ENCODE data around the gene ATP1A3.
"Not testable (repeated sequence)": the region's sequence is repeated elsewhere in the genome, so short reads cannot be mapped to it uniquely, and the experiment has no call there.

ATP1A3 gene

GRCh38 chr19:41997851-41998229 lies 3.8 kb upstream of the ATP1A3 start:
- no peak for TF ChIP-seq CTCF (IDR thresholded peaks at IDR 0.05; ENCODE audit: low read length, missing control alignments)
- H3K4me3 ChIP-seq (replicated peaks; ENCODE audit: low read depth, low read length): no peak overlapping the region
- DNase-seq (ENCODE audit: low read depth): no peak

- H3K4me3 ChIP-seq (replicated peaks; ENCODE audit: low read depth, low read length): no peak overlapping the region
- no peak for TF ChIP-seq CTCF (IDR thresholded peaks at IDR 0.05; ENCODE audit: low read length, missing control alignments)
- peak; percentile 48 for DNase-seq (ENCODE audit: low read depth)
Measured at GRCh38 chr19:41997121-41997850, 3.3 kb upstream of the ATP1A3 start.

GRCh38 chr19:41995959-41996797 lies 2.1 kb upstream of the ATP1A3 start:
- no peak for DNase-seq (ENCODE audit: low read depth)

GRCh38 chr19:41994994-41995958 lies 1.2 kb upstream of the ATP1A3 start:
- no peak for DNase-seq (ENCODE audit: low read depth)
- TF ChIP-seq CTCF (IDR thresholded peaks at IDR 0.05; ENCODE audit: low read length, missing control alignments): no peak
- no peak overlapping the region for H3K4me3 ChIP-seq (replicated peaks; ENCODE audit: low read depth, low read length)

More at GRCh38 chr19:41995959-41996797, 2.1 kb upstream of the ATP1A3 start:
- no peak for TF ChIP-seq CTCF (IDR thresholded peaks at IDR 0.05; ENCODE audit: low read length, missing control alignments)
- no peak overlapping the region for H3K4me3 ChIP-seq (replicated peaks; ENCODE audit: low read depth, low read length)

- no peak for TF ChIP-seq CTCF (IDR thresholded peaks at IDR 0.05; ENCODE audit: low read length, missing control alignments)
- no peak for DNase-seq (ENCODE audit: low read depth)
- H3K4me3 ChIP-seq (replicated peaks; ENCODE audit: low read depth, low read length): no peak overlapping the region
Measured at GRCh38 chr19:41994521-41994971, 516 bp upstream of the ATP1A3 start.

- not testable (repeated sequence) for H3K4me3 ChIP-seq (replicated peaks; ENCODE audit: low read depth, low read length); DNase-seq (ENCODE audit: low read depth)
Measured at GRCh38 chr19:41991925-41992569, 2.0 kb downstream of the ATP1A3 start.
